Mesenchymal stem cell (in vitro differentiated cells and primary cell): ENCODE results near the gene KRT5.

Source experiments
- DNase-seq: peaks from one replicate; pipeline ENCODE4 v3.0.0-alpha.2; 2013
- H2AFZ ChIP-seq: one replicate; pipeline ENCODE4 v1.6.1; 2013; ENCODE audit warnings: low read depth, mild to moderate bottlenecking, control low read depth, inconsistent platforms, low read length, moderate library complexity
- H2AK5ac ChIP-seq: 2 replicates; pipeline ENCODE4 v1.6.1; 2013; ENCODE audit warnings: low read length, moderate library complexity, mild to moderate bottlenecking, inconsistent platforms; ENCODE audit not compliant: severe bottlenecking
- H2BK120ac ChIP-seq: one replicate; pipeline ENCODE4 v1.6.1; 2013; ENCODE audit warnings: low read depth, mild to moderate bottlenecking, inconsistent platforms, low read length, moderate library complexity
- H2BK12ac ChIP-seq, 2 experiments: one replicate each; pipeline ENCODE4 v1.6.1; 2013; ENCODE audit warnings: inconsistent platforms in 2 of 2, low read length in 2 of 2, mild to moderate bottlenecking in 2 of 2, moderate library complexity in 2 of 2, control low read depth in 1 of 2
- H2BK15ac ChIP-seq: one replicate; pipeline ENCODE4 v1.6.1; 2013; ENCODE audit warnings: mild to moderate bottlenecking, low read depth, inconsistent platforms; ENCODE audit not compliant: poor library complexity, severe bottlenecking
- H2BK5ac ChIP-seq: 2 replicates; pipeline ENCODE4 v1.6.1; 2013; ENCODE audit warnings: low read depth, mild to moderate bottlenecking, low read length, control low read depth, inconsistent platforms; ENCODE audit not compliant: poor library complexity, severe bottlenecking
- H3K14ac ChIP-seq, 2 experiments: one replicate each; pipeline ENCODE4 v1.6.1; 2013; ENCODE audit warnings: inconsistent platforms in 2 of 2, low read length in 2 of 2, control low read depth in 1 of 2, mild to moderate bottlenecking in 1 of 2, moderate library complexity in 1 of 2
- H3K18ac ChIP-seq, 2 experiments: one replicate each; pipeline ENCODE4 v1.6.1; 2013; ENCODE audit warnings: inconsistent platforms in 2 of 2, low read length in 2 of 2, control low read depth in 1 of 2, low read depth in 1 of 2, mild to moderate bottlenecking in 1 of 2
- H3K23ac ChIP-seq, 2 experiments: one replicate each; pipeline ENCODE4 v1.6.1; 2013; ENCODE audit warnings: inconsistent platforms in 2 of 2, low read length in 2 of 2, mild to moderate bottlenecking in 2 of 2, moderate library complexity in 2 of 2, control low read depth in 1 of 2
- H3K27ac ChIP-seq: 2 replicates; pipeline ENCODE4 v1.5.1; 2013; ENCODE audit warnings: mild to moderate bottlenecking, moderate library complexity, low read length, control low read depth, inconsistent platforms; ENCODE audit not compliant: poor library complexity, severe bottlenecking
- H3K27me3 ChIP-seq, 2 experiments: 2 replicates each; pipeline versions ENCODE4 v1.6.1 to v1.7.0; 2013; ENCODE audit warnings: low read length in 2 of 2, mild to moderate bottlenecking in 2 of 2, moderate library complexity in 2 of 2, control low read depth in 1 of 2, inconsistent platforms in 1 of 2; ENCODE audit not compliant: control insufficient read depth in 1 of 2, insufficient read depth in 1 of 2
- H3K36me3 ChIP-seq, 2 experiments: 2 replicates each; pipeline versions ENCODE4 v1.6.1 to v1.7.0; 2013; ENCODE audit warnings: low read length in 2 of 2, control low read depth in 1 of 2, inconsistent platforms in 1 of 2, low read depth in 1 of 2, mild to moderate bottlenecking in 1 of 2; ENCODE audit not compliant: insufficient read depth in 2 of 2, control insufficient read depth in 1 of 2
- H3K4ac ChIP-seq, 2 experiments: one replicate each; pipeline ENCODE4 v1.6.1; 2013; ENCODE audit warnings: inconsistent platforms in 2 of 2, low read length in 2 of 2, mild to moderate bottlenecking in 2 of 2, moderate library complexity in 2 of 2, control low read depth in 1 of 2, low read depth in 1 of 2
- H3K4me1 ChIP-seq: 2 replicates; pipeline ENCODE4 v1.6.1; 2013; ENCODE audit warnings: low read depth, low read length, control low read depth; ENCODE audit not compliant: control insufficient read depth, insufficient read depth
- H3K4me2 ChIP-seq: 2 replicates; pipeline ENCODE4 v1.6.1; 2013; ENCODE audit warnings: low read length, mild to moderate bottlenecking, inconsistent platforms; ENCODE audit not compliant: poor library complexity, severe bottlenecking
- H3K4me3 ChIP-seq, 2 experiments: 2 replicates each; pipeline versions ENCODE4 v1.5.1 to v1.7.0; 2013; ENCODE audit warnings: low read length in 2 of 2, mild to moderate bottlenecking in 2 of 2, control low read depth in 1 of 2, low read depth in 1 of 2; ENCODE audit not compliant: insufficient read depth in 1 of 2
- H3K79me1 ChIP-seq: replicated peaks from 2 replicates; pipeline ENCODE4 v1.6.1; 2013; ENCODE audit warnings: mild to moderate bottlenecking, control low read depth, low read length, inconsistent platforms; ENCODE audit not compliant: poor library complexity, severe bottlenecking
- H3K9ac ChIP-seq: 2 replicates; pipeline ENCODE4 v1.7.0; 2013; ENCODE audit warnings: mild to moderate bottlenecking, low read length, moderate library complexity
- H3K9me3 ChIP-seq: 2 replicates; pipeline ENCODE4 v1.7.0; 2013; ENCODE audit warnings: mild to moderate bottlenecking, low read length; ENCODE audit not compliant: control insufficient read depth
- H4K8ac ChIP-seq: one replicate; pipeline ENCODE4 v1.6.1; 2013; ENCODE audit warnings: inconsistent platforms, mild to moderate bottlenecking, low read length, moderate library complexity
- H4K91ac ChIP-seq: one replicate; pipeline ENCODE4 v1.6.1; 2013; ENCODE audit warnings: mild to moderate bottlenecking, low read length, inconsistent platforms
- WGBS: methylation state at CpG from one replicate; pipeline ENCODE4 v1.1.7; 2013; ENCODE audit warnings: mixed read lengths; 5-methylcytosine and 5-hydroxymethylcytosine counted together

Gene KRT5

DNA sequence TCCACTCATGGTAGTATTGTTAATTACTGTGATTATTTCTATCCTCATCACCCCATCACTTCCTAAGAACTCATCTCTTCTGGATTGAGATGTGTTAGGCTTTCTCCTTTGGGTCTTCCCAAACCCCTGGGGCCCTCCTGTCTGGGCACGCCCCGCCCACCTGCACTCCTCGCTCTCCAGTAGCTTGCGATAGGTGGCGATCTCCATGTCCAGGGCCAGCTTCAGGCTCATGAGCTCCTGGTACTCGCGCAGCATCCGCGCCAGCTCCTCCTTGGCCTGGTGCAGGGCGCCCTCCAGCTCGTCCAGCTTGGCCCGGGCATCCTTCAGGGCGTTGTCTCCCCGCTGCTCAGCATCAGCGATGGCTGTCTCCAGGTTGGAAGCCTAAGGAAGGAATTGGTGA, 25.9 kb upstream of the KRT5 start:
- Histone ChIP-seq H3K4me1 (no peaks in the 10 kb centered on the region), H3K18ac (no peak overlapping the region), H2BK12ac (no peak overlapping the region), H3K4me3 (no peak overlapping the region), H3K9ac (no peak overlapping the region), H2AFZ (no peak overlapping the region), H3K4me2 (no peak overlapping the region), H4K8ac (no peak overlapping the region), H4K91ac (no peak overlapping the region), H2BK5ac (no peak overlapping the region), H3K79me1 (no peaks in the 10 kb centered on the region), H3K27me3 (peaks cover 7 to 75% of the 10 kb centered on the region in 2 experiments), H3K9me3 (no peaks in the 10 kb centered on the region), H3K4ac (no peak overlapping the region), H3K14ac (no peak overlapping the region), H3K27ac (no peak overlapping the region), H2BK15ac (no peak overlapping the region), H2BK120ac (no peak overlapping the region), H2AK5ac (no peak overlapping the region), H3K36me3 (no peaks in the 10 kb centered on the region), H3K23ac (no peak overlapping the region)
- WGBS, result 79% methylated on average over 15 of the region's 15 CpGs
- DNase-seq, result no peak

- H2AFZ ChIP-seq, result peak overlapping the region; percentile 46
- 82% methylated on average over 17 of the region's 17 CpGs for WGBS
Measured at GRCh38 chr12:52543985-52544883, 24.0 kb upstream of the KRT5 start.

DNA sequence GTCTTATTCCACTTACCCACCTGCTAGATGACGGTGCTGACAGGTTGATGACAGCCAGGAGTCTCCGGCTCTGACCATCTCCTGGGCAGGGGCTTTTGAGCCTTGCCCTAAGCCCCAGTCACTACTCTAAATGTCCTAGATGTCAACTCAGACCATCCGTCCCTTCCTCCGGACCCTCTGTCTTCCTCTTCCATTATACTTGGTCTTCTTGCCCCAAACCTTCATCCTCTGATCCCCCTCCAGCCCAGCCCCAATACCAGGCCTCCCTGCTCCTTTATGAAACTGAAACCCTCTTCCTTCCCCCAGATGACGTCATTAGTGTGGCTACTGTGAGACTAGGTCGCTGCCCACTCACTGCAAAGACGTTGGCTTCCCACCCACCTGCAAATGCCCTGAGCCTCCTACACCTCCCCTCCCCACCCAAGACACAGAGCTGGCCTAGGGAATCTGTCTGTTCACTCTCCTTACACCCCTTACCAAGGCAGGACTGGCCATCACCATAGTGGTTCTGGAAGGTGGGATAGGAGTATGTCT, 22.7 kb upstream of the KRT5 start:
- Histone ChIP-seq H3K4ac (no peak overlapping the region), H3K9ac (no peak overlapping the region), H4K91ac (no peak overlapping the region), H3K23ac (no peak overlapping the region), H3K27ac (no peak overlapping the region), H3K14ac (no peak overlapping the region), H2AFZ (no peak overlapping the region), H2BK15ac (no peak overlapping the region), H2BK120ac (no peak overlapping the region), H3K4me3 (no peak overlapping the region), H2AK5ac (no peak overlapping the region), H3K4me2 (no peak overlapping the region), H3K79me1 (no peaks in the 10 kb centered on the region), H2BK5ac (no peak overlapping the region), H3K36me3 (no peaks in the 10 kb centered on the region), H3K4me1 (no peaks in the 10 kb centered on the region), H2BK12ac (no peak overlapping the region), H3K27me3 (peaks cover 0 to 44% of the 10 kb centered on the region in 2 experiments), H4K8ac (no peak overlapping the region), H3K9me3 (no peaks in the 10 kb centered on the region), H3K18ac (no peak overlapping the region)
- no peak for DNase-seq
- WGBS, result 75% methylated on average over 6 of the region's 7 CpGs

More at GRCh38 chr12:52543985-52544883, 24.0 kb upstream of the KRT5 start:
- H3K4me2 ChIP-seq, result no peak overlapping the region
- no peak overlapping the region for H3K23ac ChIP-seq
- H3K27me3 ChIP-seq, result peaks cover 3 to 56% of the 10 kb centered on the region in 2 experiments
- H2BK12ac ChIP-seq, result no peak overlapping the region
- H2AK5ac ChIP-seq, result no peak overlapping the region
- H4K91ac ChIP-seq, result no peak overlapping the region
- no peak overlapping the region for H2BK15ac ChIP-seq
- H3K27ac ChIP-seq, result no peak overlapping the region
- no peak overlapping the region for H3K4me3 ChIP-seq
- no peaks in the 10 kb centered on the region for H3K36me3 ChIP-seq
- H2BK5ac ChIP-seq, result no peak overlapping the region
- H4K8ac ChIP-seq, result no peak overlapping the region
- H3K9ac ChIP-seq, result no peak overlapping the region
- H2BK120ac ChIP-seq, result no peak overlapping the region
- no peaks in the 10 kb centered on the region for H3K9me3 ChIP-seq
- H3K79me1 ChIP-seq, result no peaks in the 10 kb centered on the region
- no peak overlapping the region for H3K14ac ChIP-seq
- no peaks in the 10 kb centered on the region for H3K4me1 ChIP-seq
- H3K4ac ChIP-seq, result no peak overlapping the region
- no peak overlapping the region for H3K18ac ChIP-seq
- DNase-seq, result no peak

GRCh38 chr12:52542157-52542556, 22.0 kb upstream of the KRT5 start:
- Histone ChIP-seq H3K36me3 (no peaks in the 10 kb centered on the region), H3K27ac (no peak overlapping the region), H2AFZ (no peak overlapping the region), H2BK12ac (no peak overlapping the region), H4K8ac (no peak overlapping the region), H3K14ac (no peak overlapping the region), H3K4me1 (no peaks in the 10 kb centered on the region), H3K4ac (no peak overlapping the region), H2BK5ac (no peak overlapping the region), H3K4me3 (no peak overlapping the region), H2BK120ac (no peak overlapping the region), H4K91ac (no peak overlapping the region), H3K27me3 (peaks cover 0 to 44% of the 10 kb centered on the region in 2 experiments), H3K23ac (no peak overlapping the region), H3K9me3 (no peaks in the 10 kb centered on the region), H3K4me2 (no peak overlapping the region), H3K9ac (no peak overlapping the region), H2BK15ac (no peak overlapping the region), H3K18ac (no peak overlapping the region), H2AK5ac (no peak overlapping the region), H3K79me1 (no peaks in the 10 kb centered on the region)
- DNase-seq, result no peak
